ENCODE measurements around the gene MIS12. TPM values are rescaled to one million over a fixed set of nuclear protein-coding genes. Genes with fewer than 3 reads are reported as not detected.

MIS12 gene
- 9.9 and 23.9 TPM in 2 replicates for total RNA-seq (2011; cell fraction: chromatin; rRNA removed; ENCODE audit: low replicate concordance)
- total RNA-seq (2011; cell fraction: nucleolus; rRNA removed), result 7.5 and 8.8 TPM in 2 replicates
- total RNA-seq (2011; cell fraction: nucleoplasm; rRNA removed), result 13.2 and 17.2 TPM in 2 replicates
- 13.4 and 31.9 TPM in 2 replicates for total RNA-seq (2014; rRNA removed)
- 25.5 and 27.5 TPM in 2 replicates for total RNA-seq (2014; rRNA removed; fragmentation: Illumina TruSeq; extraction: Trizol)
- total RNA-seq (2015; rRNA removed; fragmentation: Illumina TruSeq; extraction: Trizol), result 23.2 and 25.9 TPM in 2 replicates
- 16.6 and 17.2 TPM in 2 replicates for total RNA-seq (2021)
- 23.5 and 29.8 TPM in 2 replicates for polyA plus RNA-seq (2011; rRNA removed)
- 6.3 and 10.2 TPM in 2 replicates for polyA plus RNA-seq (2011; cell fraction: cytosol; rRNA removed)
- polyA plus RNA-seq (2011; cell fraction: nucleus; rRNA removed), result 11.4 and 17.9 TPM in 2 replicates
- polyA plus RNA-seq (2012), result 15.9 and 18.4 TPM in 2 replicates
- polyA plus RNA-seq (2014; fragmentation: Illumina TruSeq; extraction: Trizol), result 21.4 and 27.2 TPM in 2 replicates
- polyA plus RNA-seq (2014; fragmentation: Nextera tagmentation; extraction: Ambion mirVana), result 10 to 100 TPM; 13.5 to 23.8 TPM
- polyA plus RNA-seq (2014; rRNA removed), result 17.3 and 19.1 TPM in 2 replicates
- polyA minus RNA-seq (2011; rRNA and poly(A)+ RNA removed), result 16.3 and 19.1 TPM in 2 replicates
- 7.5 and 9.7 TPM in 2 replicates for polyA minus RNA-seq (2011; cell fraction: cytosol; rRNA and poly(A)+ RNA removed)
- polyA minus RNA-seq (2011; cell fraction: nucleus; rRNA and poly(A)+ RNA removed), result 3.6 and 6.2 TPM in 2 replicates
- Bru-seq, nascent RNA, result percentile 89 among the genes with signal in this experiment
- percentile 90 among the genes with signal in this experiment for BruChase-seq, experiment 1, labeled RNA remaining after a 2-hour chase
- percentile 90 among the genes with signal in this experiment for BruChase-seq, experiment 2, labeled RNA remaining after a 6-hour chase
- long read RNA-seq, experiment 1, transcript MIS12-202 (2 exons, 2,204 nt), result minor isoform, 20 of 63 reads
- long read RNA-seq, experiment 1, transcript MIS12-206 (3 exons, 2,691 nt), result major isoform, 27 of 63 reads
- long read RNA-seq, experiment 1, partial matches to known transcripts, result 5 of 63 reads
- long read RNA-seq, experiment 1, other reads (novel, unspliced or antisense), result 11 of 63 reads
- long read RNA-seq, experiment 2, partial matches to known transcripts, result 1 of 16 reads
- long read RNA-seq, experiment 2, other reads (novel, unspliced or antisense), result 8 of 16 reads
- long read RNA-seq, experiment 3, transcript MIS12-202 (2 exons, 2,204 nt), result minor isoform, 11 of 30 reads
- long read RNA-seq, experiment 3, transcript MIS12-206 (3 exons, 2,691 nt), result major isoform, 13 of 30 reads
- long read RNA-seq, experiment 3, partial matches to known transcripts, result 2 of 30 reads
- long read RNA-seq, experiment 3, other reads (novel, unspliced or antisense), result 4 of 30 reads

GRCh38 chr17:5486206-5487124 is at the start of gene MIS12:
Gene MIS12 (plus strand): TSS chr17:5486566. CDS start chr17:5488863, 2,297 bp downstream.
- peak within 1 kb of the TSS; percentile 100 for H3K27ac ChIP-seq (ENCODE audit: extremely low read depth, low read depth, low read length)
- H3K4me1 ChIP-seq (replicated peaks in 1 of 2; ENCODE audit: control insufficient read depth in 2 of 2, insufficient read depth in 2 of 2, low read length in 2 of 2), result peaks cover 5 to 8% of the 10 kb centered on the region in 2 experiments; a peak in 2 of 5 replicates
- peak within 1 kb of the TSS; percentile 97 for H3K4me3 ChIP-seq
- intact Hi-C loops (cut with micrococcal nuclease) (loop anchor here (1.0 kb wide), 1 partner anchor 17 kb away; no protein-coding TSS in a partner anchor), in situ Hi-C loops (cut with MboI) (no loop called here)
- CTCF ChIA-PET (ENCODE audit: low intra/inter-chr PET ratio), result interaction anchor here (0.5 kb wide), 1 partner anchor 27 kb away, joined by 4 read pairs; no protein-coding TSS in a partner anchor
- peak; percentile 92 to 97 (median 95) for DNase-seq (ENCODE audit: extremely low read depth in 1 of 4, low spot score in 3 of 4)
- BruUV-seq (replicated peaks), result TSS peak; percentile 56
- H3K9ac ChIP-seq (ENCODE audit: insufficient read depth in 1 of 2, low read depth in 2 of 2, low read length in 2 of 2), result peak within 1 kb of the TSS; percentile 98 to 100
- no peaks in the 10 kb centered on the region; the same call in 1 of the 2 replicates for H4K20me1 ChIP-seq (replicated peaks; ENCODE audit: control insufficient read depth, insufficient read depth, low read length)
- H3K36me3 ChIP-seq (ENCODE audit: control insufficient read depth, insufficient read depth, low read length), result peaks cover 65% of the 10 kb centered on the region
- peak; percentile 54 for FAIRE-seq
- no peaks in the 10 kb centered on the region for H3K27me3 ChIP-seq (ENCODE audit: control insufficient read depth in 2 of 2, insufficient read depth in 2 of 2, low read length in 2 of 2)
- H3K9me3 ChIP-seq (replicated peaks; ENCODE audit: control insufficient read depth, insufficient read depth, low read depth, low read length), result no peaks in the 10 kb centered on the region
- peak within 1 kb of the TSS; percentile 94 for H3K4me2 ChIP-seq (ENCODE audit: insufficient read depth, low read length)
- ATAC-seq, result peak; percentile 97
- POLR2A ChIA-PET, result interaction anchor here (0.6 to 2.8 kb wide), 6 partner anchors 9 to 555 kb away, joined by 3 to 15 read pairs (median 6); partner anchors contain the start of gene DHX33
- peaks cover 54% of the 10 kb centered on the region for H3K79me2 ChIP-seq (ENCODE audit: control insufficient read depth, insufficient read depth, low read length)
- H3K9me1 ChIP-seq (ENCODE audit: control insufficient read depth, insufficient read depth, low read length), result no peaks in the 10 kb centered on the region
- WGBS (ENCODE audit: insufficient coverage, low coverage, missing lambda C conversion rate), result 0% methylated on average over 54 of the region's 77 CpGs
- H2AFZ ChIP-seq (ENCODE audit: low read depth, low read length), result peak within 1 kb of the TSS; percentile 94
- no peak for TF ChIP-seq ZNF175 (CRISPR knock-in tag; IDR thresholded peaks at IDR 0.05; ENCODE audit: low read depth)
- no peak for TF ChIP-seq BACH1 (tag; IDR thresholded peaks at IDR 0.05)
- TF ChIP-seq CXXC5 (CRISPR knock-in tag; IDR thresholded peaks at IDR 0.05), result peak; percentile 85
- no peak for TF ChIP-seq DEAF1 (CRISPR knock-in tag; IDR thresholded peaks at IDR 0.05)
- peak; percentile 97 for TF ChIP-seq EP400 (IDR thresholded peaks at IDR 0.05)
- no peak for TF ChIP-seq SMAD2 (IDR thresholded peaks at IDR 0.05; ENCODE audit: low read depth, low read length)
- TF ChIP-seq ZNF696 (CRISPR knock-in tag; conservative IDR thresholded peaks at IDR 0.05), result no peak
- peak; percentile 67; the same call in 1 of the 2 replicates for TF ChIP-seq ZNF12 (CRISPR knock-in tag; IDR thresholded peaks at IDR 0.05)
- peak in 1 of 2 experiments; percentile 71; a peak in 1 of 4 replicates for TF ChIP-seq ZNF639 (CRISPR knock-in tag; conservative IDR thresholded peaks at IDR 0.05 in 1 of 2, IDR thresholded peaks at IDR 0.05 in 1 of 2)

All from K562 (cell line).